Ovary (tissue), 3 donors: ENCODE measurements around the gene ASPDH.

Source experiments
- CTCF ChIP-seq, 3 donors: fragments of 450-650 bp in 2 of 3; fragments of 200-600 bp in 1 of 3; IDR thresholded peaks; one replicate each; pipeline versions ENCODE4 v1.5.1 to v1.8.0; 2016 to 2022; ENCODE audit warnings: antibody characterized with exemption in 3 of 3, mild to moderate bottlenecking in 1 of 3
- EP300 ChIP-seq: sonication (generic); formaldehyde crosslinking; IDR thresholded peaks from one replicate; pipeline ENCODE4 v1.6.1; 2017; ENCODE audit warnings: antibody characterized with exemption
- POLR2A ChIP-seq: fragments of 450-650 bp; IDR thresholded peaks from one replicate; pipeline ENCODE4 v1.6.1; 2017; ENCODE audit warnings: antibody characterized with exemption, mild to moderate bottlenecking, moderate library complexity
- donor health status: DM: no; HTN: no; CAD: no.

- TF ChIP-seq CTCF (IDR thresholded peaks at IDR 0.05) (no peak), POLR2A (no peak), EP300 (no peak)
These were observed 7.7 kb downstream of the ASPDH start for GRCh38 chr19:50505856-50506611.
